ENCODE results near the gene DNAJB1. TPM values are rescaled to one million over a fixed set of nuclear protein-coding genes. Genes with fewer than 3 reads are reported as not detected.
"Not testable (repeated sequence)": the region's sequence is repeated elsewhere in the genome, so short reads cannot be mapped to it uniquely, and the experiment has no call there.

The DNAJB1 gene
- total RNA-seq, 1 experiment from 2014 or later = 87.0 TPM

DNA sequence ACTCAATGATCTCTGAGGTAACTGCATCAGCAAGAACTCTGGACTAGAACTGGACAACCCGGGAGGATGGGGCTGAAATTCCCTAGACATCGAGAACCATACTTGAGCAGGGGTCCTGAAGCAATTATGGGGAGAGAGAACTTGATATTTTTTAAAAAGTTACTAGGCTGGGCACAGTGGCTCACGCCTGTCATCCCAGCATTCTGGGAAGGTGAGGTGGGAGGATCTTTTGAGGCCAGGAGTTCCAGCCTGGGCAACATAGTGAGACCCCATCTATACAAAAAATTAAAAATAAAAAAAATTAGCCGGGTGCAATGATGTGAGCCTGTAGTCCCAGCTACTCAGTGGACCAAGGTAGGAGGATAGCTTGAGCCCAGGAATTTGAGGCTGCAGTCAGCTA, 2.3 kb upstream of the DNAJB1 start:
- no peak for DNase-seq (ENCODE audit: low read depth)

DNA sequence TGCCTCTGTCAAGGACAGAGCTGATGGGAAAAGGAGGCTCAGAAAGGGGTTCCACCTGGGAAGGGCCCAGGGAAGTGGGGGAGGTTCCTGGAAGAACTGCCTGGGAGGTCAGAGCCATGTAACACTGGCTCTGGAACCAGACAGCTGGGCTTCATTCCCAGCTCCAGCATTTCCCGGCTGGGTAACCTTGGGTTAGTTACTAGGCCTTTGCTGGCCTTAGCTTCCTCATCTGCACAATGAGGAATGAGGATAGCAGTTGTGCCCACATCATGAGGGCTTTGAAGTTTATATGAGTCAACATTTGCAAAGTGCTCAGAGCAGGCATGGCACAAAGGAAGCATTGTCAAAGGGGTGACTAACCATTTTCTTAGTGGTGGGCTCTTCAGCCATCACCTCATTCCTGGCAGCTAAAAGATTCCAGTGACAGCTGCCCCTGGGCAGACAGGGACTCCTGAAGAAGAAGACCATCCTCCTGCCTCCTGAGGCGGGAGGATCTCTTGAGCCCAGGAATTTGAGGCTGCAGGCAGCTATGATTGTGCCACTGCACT, 1.7 kb upstream of the DNAJB1 start:
- peak; percentile 91 for DNase-seq (ENCODE audit: low read depth)

DNA sequence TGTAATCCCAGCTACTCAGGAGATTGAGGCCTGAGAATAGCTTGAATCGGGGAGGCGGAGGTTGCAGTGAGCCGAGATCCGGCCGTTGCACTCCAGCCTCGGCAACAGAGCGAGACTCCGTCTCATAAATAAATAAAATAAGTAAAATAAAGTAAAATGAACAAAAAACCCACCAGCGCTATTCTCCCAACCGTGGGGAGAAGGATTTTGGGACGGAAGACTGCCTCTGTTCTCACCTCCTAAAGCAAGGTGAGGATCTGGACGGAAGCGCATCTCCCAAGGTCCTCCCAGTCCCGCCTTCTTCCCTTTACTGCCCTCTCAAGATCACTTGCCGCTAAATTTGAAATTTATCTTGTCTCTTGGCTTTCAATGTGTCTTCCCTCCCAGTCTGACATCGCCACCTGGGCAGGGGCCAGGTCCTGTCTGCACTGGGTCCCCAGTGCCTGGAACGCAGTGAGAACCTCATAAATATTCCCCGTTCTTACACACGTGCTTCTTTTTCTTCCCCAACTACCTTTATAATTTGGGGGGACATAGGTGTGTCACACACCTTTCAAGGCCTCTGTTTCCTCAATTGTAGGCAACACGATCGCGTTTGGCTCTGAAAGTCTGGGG, 1.2 kb upstream of the DNAJB1 start:
- no peak for DNase-seq (ENCODE audit: low read depth)

DNA sequence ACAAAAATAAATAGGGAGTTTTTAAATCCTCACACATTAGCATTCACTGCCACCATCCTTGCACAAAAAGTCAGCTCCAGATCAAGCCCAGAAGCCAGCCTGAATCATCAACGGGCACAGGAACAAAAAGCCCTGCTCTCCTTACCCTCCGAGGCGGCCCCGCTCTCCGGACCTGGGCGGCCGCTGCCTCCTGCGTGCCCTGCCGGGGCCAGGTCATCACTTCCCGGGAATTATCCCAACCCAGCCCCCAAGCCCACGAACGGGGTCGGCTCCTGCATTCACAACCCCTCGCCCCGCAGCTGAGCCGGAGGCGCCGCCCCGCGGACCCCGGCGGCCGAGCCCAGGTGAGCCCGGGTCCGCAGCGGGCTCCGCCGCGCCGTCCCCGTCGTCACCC, 754 bp downstream of the DNAJB1 start:
- no peak for DNase-seq (ENCODE audit: low read depth)

DNA sequence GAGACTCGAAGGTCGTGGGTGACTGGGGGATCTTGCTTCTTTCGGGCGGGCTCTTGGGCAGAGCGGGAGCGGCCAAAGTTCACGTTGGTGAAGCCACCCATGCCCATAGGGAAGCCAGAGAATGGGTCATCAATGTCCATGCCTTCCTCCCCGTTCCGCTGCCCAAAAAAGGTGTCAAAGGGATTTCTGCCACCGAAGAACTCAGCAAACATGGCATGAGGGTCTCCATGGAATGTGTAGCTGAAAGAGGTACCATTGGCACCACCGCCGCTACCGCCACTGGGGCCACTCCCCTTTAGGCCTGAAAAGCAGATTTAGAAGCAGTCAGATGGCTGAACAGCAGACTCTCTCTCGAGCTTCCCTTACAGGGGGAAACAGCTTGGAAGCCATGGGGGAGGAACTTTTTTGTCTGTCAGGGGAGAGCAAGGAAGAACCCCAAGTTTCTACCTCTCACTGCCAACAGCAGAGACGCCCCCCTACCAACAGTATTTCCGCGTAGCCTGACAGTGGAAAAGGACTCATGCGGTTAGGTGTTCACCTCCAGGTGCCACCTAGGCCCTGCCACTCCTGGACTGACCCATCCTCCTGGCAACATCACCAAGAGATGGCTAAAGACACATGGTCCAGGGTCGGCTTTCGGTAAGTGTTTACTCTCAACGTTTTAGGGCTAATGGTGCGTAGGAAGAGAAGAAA, 1.3 kb downstream of the DNAJB1 start:
- DNase-seq (ENCODE audit: low read depth) = no peak

DNA sequence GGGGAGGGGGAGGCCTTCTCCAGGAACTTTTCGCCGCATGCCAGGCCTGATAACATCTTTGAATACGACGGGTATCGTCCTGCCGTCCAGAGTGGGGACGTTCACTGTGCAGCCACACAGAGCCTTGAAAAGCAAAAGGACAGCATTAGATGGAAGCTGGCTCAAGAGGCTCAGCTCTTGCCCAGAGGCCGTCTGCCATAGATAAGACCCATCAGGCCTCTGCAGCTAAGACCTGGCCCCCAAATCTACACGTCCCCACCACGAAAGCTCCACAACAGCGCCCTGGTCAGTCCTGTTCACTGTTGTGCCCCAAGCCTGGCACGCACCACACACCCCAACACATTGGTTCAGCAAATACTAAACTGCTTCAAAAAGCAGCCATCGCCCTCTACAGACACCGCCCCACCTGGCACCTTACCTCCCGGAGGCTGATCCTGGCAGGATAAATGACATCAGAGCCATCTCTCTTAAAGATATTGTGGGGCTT, 2.1 kb downstream of the DNAJB1 start:
- no peak for DNase-seq (ENCODE audit: low read depth)

DNA sequence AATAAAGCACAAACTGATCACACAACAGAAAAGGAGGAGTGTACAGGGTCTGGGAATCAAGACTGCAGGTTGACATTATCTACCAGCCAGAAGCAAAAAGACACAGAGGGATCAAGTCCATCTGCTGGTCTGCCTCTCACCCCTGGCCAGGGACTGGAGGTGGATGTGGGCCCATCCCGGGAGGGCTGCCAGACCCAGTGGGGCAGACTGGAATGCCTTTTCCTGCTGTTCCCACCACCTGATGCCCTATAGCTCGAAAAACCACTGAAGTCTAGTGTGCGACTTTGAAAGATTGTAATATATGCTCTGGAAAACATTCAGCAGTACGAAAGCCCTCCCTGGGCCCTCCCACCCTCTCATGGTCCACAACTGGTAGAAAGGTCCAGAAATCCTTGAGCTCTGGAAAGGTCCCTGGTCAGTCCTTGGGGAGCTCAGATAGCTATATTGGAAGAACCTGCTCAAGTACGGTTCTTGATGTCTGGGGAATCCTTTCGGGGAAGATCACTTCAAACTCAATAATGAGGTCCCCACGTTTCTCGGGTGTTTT, 2.6 kb downstream of the DNAJB1 start:
- DNase-seq (ENCODE audit: low read depth) = no peak

DNA sequence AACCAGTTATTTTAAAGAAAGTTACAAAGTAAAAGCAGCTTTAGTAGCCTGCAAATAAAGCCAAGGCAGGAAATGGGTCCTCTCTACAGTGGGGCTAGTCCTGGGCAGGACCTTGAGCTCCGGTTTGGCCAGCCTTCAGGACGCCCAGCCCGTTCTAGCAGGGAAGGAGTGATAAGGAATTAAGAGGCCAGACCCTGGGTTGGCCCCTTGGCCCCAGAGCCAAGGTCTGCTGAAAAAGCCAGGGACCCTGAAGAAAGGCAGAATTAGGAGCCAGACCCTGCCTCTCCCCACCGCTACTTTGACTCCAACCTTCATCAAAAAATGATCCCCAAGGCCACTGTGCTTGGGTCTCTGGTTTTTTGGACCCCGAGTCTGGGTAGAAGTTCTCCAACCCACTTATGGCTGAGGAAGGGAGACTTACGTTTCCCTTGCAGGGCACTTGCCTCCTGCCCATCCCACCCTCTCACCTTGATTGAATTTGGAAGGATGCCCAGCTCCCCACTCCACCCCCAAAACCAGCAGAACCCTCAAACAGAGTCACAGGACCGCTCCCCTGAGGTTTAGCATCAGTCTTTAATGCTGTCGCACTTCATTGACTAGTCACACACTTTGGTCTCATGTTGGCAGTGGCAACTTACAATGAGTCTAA, 3.9 kb downstream of the DNAJB1 start:
- no peak for DNase-seq (ENCODE audit: low read depth)

DNA sequence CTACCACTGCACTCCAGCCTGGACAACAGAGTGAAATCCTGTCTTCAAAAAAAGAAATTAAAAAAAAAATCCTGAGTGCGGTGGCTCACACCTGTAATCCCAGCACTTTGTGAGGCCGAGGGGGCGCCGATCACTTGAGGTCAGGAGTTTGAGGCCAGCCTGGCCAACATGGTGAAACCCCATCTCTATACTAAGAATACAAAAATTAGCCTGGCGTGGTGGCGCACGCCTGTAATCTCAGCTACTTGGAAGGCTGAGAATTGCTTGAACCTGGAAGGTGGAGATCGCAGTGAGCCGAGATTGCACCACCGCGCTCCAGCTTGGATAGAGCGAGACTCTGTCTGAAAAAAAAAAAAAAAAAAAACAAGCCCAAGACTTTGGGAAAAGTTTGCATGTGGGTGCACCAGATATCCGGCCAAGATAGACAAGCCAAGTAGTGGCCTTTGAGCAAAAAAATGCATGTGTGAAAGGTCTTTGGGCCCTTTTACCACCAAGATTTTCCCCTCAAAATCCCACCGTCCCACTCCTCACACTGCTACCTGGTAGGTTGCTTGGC, 5.7 kb downstream of the DNAJB1 start:
- no peak for DNase-seq (ENCODE audit: low read depth)

DNA sequence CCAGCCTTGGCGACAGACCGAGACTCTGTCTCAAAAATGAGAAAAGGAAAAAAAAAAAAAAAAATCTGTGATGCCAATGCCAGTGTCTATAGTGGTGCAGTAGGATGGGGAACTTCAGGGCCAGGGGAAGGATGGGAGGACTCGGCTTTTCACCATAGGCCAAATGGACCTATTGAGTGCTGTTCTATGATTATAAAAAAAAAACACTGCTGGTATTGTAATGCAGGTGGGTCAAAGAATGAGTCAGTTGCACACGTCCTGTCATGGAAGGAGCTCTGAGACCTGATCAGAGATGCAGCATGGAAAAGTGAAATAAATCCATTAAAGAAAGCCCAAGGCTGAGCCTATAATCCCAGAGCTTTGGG, 7.0 kb downstream of the DNAJB1 start:
- DNase-seq (ENCODE audit: low read depth) = no peak

DNA sequence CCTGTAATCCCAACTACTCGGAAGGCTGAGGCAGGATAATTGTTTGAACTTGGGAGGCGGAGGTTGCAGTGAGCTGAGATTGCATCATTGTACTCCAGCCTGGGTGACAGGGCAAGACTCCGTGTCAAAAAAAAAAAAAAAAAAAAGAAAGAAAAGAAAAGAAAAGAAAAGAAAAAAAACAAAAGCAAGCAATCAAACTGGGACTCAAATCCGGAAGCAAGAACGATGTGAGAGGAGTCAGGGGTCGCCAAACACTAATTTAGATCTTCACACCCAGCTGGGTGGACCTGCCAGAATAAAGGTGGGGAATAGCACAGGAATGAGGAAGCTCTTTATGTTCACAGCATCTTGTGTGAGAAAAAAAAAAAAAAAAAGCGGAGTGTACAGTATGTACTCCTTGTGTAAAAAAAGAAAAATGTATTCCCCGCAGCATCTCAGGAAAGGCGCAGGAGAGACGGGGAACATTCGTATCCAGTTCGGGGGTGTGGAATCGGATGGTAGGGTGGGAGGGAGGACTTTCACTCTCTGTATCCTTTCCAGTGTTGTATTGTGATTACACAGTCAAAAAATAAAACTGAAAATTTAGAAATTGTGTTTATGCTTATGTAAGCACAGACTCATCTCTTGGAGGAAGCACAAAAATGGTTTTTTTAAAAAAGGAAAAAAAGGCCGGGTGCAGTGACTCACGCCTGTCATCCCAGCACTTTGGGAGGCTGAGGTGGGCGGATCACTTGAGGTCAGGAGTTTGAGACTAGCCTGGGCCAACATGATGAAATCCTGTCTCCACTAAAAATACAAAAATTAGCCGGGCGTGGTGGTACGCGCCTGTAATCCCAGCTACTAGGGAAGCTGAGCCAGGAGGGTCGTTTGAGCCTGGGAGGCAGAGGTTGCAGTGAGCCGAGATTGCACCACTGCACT, 7.6 kb downstream of the DNAJB1 start:
- peak; percentile 54 for DNase-seq (ENCODE audit: low read depth)

DNA sequence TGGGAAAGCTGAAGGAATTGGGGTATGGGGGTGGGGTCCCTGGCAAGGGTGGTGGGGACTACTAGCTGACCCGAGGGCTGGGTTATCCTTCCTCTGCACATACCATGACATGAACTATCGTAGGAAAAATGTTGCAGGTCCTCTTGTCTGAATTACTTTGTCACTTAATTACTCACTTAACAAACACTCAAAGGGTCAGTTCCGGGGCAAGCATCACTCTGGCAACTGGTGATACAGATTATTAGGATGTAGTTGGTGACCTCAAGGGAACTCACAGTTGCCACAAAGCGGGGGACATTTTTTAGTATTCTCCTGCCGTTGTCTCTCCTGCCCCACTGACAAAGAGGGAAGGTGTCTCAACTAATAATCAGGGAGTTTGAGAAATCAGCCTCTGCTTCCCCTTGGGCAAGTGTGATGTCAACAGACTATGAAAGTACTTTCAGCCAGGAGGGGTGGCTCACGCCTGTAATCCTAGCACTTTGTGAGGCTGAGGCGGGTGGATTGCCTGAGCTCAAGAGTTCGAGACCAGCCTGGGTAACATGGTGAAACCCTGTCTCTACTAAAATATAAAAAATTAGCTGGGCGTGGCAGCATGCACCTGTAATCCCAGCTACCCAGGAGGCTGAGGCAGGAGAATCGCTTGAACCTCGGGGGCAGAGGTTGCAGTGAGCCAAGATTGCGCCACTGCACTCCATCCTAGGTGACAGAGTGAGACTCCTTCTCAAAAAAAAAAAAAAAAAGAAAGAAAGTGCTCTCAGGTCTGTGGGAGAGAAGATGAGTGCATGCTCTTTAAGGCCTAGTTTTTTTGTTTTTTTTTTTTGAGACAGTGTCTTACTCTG, 10.3 kb downstream of the DNAJB1 start:
- peak; percentile 46 for DNase-seq (ENCODE audit: low read depth)

DNA sequence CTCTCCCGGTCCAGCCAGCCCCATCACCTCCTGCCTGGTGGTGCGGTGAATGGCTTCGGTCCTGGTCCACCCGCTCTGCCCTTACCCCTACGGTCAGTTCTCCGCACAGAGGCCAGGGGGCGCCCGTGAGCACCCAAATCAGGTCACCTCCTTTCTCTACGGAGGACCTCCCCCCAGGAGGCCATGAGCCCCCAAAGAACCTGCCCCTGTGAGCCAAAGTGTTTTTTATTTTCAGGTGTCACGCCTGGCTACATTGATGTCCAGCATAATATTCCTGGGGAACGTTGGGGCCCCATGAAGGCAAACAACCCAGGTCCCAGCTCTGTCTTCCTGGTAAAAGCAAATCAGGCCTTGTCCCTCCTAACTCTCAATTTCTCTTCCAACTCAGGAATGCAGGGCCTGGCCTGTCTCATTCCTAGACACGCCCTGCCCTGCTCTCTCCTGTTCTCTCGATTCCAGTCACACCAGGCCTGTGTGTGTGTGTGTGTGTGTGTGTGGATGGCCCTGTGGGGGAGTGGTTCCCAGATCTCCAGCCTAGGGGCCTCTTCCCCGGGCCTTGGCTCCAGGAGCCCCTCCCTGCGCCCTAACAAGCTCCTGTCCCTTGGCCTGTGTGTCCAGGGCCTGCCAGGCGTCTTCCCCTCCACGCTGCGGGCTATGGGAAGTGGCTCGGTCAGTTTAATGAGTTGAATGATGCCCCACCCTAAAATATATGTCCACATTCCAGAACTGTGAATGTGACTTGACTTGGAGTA, 12.5 kb downstream of the DNAJB1 start:
- DNase-seq (ENCODE audit: low read depth) = peak; percentile 74

DNA sequence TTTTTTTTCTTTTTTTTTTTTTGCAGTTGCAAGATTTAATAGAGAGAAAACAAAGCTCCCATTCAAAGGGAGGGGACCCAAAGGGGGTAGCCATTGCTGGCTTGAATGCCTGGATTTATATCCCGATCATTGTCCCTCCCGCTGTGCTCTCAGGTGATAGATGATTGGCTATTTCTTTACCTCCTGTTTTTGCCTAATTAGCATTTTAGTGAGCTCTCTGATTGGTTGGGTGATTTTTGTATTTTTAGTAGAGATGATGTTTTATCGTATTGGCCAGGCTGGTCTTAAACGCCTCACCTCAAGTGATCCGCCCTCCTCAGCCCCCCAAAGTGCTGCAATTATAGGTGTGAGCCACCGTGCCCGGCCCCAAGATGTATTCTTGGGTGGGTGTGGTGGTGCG, 13.6 kb downstream of the DNAJB1 start:
- DNase-seq (ENCODE audit: low read depth) = not testable (repeated sequence)

DNA sequence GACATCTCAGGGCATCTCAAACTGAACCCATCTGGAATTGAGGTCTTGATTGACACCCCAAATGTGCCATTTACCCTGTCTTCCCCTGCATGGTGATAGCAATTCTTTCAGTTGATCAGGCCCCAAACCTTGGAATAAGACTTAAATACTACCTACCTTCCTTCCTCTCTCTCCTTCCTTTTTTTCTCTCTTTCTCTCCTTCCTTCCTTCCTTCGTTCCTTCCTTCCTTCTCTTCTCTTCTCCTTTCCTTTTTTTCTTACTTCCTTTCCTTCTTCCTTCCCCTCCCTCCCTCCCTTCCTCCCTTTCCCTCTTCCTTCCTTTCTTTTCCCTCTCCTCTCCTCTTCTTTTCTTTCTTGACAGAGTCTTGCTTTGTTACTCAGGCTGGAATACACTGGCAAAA, 14.9 kb downstream of the DNAJB1 start:
- DNase-seq (ENCODE audit: low read depth) = no peak

DNA sequence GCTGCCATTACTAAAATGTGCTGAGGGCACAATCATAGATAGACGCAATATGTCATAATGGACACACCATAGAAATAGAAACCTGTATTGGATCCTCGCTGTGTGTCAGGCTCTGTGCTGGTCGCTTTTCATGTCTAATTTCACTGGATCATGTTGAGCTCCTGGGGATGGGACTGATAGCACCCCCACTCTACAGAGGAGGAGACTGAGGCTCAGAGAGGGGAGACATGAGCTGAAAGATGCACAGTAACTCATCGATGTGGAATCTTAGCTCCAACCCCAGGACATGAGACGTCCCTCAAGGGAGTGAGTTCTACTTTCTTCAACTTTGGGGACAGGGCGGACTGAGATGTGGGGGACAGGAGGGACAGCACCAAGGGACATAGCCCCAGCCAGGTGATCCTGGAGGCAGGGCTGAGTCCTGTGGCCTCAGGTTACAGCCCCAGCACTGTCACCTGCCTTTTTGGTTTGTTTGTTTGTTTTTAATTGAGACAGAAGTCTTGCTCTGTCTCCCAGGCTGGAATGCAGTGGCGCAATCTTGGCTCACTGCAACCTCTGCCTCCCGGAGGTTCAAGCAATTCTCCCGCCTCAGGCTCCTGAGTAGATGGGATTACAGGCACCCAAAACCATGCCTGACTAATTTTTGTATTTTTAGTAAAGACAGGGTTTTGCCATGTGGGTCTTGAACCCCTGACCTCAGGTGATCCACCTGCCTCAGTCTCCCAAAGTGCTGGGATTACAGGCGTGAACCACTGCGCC, 15.7 kb downstream of the DNAJB1 start:
- no peak for DNase-seq (ENCODE audit: low read depth)

DNA sequence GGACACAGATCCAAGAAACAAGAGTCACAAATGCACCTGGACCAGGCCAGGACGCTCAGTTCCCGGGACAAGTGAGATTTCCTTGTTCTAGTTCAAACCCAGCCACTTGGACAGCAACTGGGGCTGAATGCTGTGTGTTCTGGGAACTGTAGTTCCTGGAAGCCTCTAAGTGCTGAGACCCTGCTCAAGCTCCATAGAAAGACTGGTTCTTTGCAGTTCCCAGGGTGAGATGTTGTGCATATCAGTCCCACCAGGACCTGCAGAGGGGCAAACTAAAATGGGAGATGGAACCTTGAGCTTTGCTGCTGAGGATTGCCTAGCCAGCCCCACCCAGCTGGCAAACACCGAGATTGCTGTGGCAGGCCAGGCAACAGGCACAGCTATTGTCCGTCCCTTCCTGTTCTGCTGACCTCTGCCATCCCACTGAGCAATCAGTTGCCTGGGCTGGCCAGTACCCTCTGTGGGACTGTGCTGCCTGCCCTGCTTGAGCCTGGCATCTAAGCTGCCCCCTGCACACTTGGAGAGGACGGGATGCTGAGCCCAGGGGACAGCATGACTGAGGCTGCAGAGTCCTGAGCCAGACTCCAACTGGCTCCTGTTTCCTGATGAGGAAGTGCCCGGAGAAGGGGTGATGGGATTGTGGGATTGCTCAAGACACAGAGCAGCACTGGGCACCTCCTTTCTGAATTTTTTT, 20.8 kb downstream of the DNAJB1 start:
- DNase-seq (ENCODE audit: low read depth) = no peak

DNA sequence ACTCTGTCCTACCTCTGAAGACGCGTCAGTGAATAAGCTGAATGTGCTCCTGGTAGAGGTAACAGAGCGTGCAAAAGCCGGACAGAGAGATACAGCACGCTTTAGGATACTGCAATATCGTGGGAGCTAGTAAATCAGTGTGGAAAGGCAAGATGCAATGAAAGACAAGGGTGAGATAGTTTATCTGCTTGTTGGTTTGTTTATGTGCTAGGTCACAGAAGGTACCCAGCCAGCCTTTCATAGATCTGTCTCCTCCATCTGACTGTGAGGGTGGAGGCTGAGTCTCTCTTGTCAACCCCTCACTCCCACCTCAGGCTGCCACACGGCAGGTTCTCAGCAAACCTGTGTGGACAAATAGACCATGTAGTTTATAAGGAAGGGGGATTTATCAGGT, 21.4 kb downstream of the DNAJB1 start:
- no peak for DNase-seq (ENCODE audit: low read depth)

All from Daoy (cell line).